ENCODE measurements around the gene TMEM126A. TPM values are rescaled to one million over a fixed set of nuclear protein-coding genes. Genes with fewer than 3 reads are reported as not detected.

The TMEM126A gene
- total and polyA plus RNA-seq, 2 of the 13 experiments (the other 11 are each of a cell fraction or from before 2014, with no cell fraction given), result 59.5 to 66.9 TPM

- TF ChIP-seq DZIP1 (CRISPR knock-in tag; IDR thresholded peaks at IDR 0.05) (peak; percentile 64; the same call in 1 of the 2 replicates), ZNF788 (CRISPR knock-in tag; IDR thresholded peaks at IDR 0.05; ENCODE audit: borderline replicate concordance) (peak; percentile 41; the same call in 1 of the 2 replicates), XRCC5 (optimal IDR thresholded peaks at IDR 0.05; ENCODE audit: low read length) (peak; percentile 1), ZNF232 (CRISPR knock-in tag; IDR thresholded peaks at IDR 0.05; ENCODE audit: borderline replicate concordance) (peak; percentile 59; the same call in 1 of the 2 replicates), TBP (CRISPR knock-in tag; IDR thresholded peaks at IDR 0.05) (0 out of 2 replicates have a peak, but pooled peaks have one; percentile 31), ZKSCAN8 (CRISPR knock-in tag; IDR thresholded peaks at IDR 0.05; ENCODE audit: borderline replicate concordance) (no peak), MED13 (CRISPR knock-in tag; IDR thresholded peaks at IDR 0.05) (no peak), ZNF563 (CRISPR knock-in tag; IDR thresholded peaks at IDR 0.05) (0 out of 2 replicates have a peak, but pooled peaks have one; percentile 20), NCOA1 (CRISPR knock-in tag; IDR thresholded peaks at IDR 0.05) (0 out of 2 replicates have a peak, but pooled peaks have one; percentile 59), CHD4 (IDR thresholded peaks at IDR 0.05; ENCODE audit: borderline replicate concordance, low read length) (no peak), ZNF558 (CRISPR knock-in tag; IDR thresholded peaks at IDR 0.05; ENCODE audit: borderline replicate concordance) (peak; percentile 76), SNAI1 (CRISPR knock-in tag; IDR thresholded peaks at IDR 0.05; ENCODE audit: borderline replicate concordance) (peak; percentile 0; the same call in 1 of the 2 replicates), CCAR2 (optimal IDR thresholded peaks at IDR 0.05; ENCODE audit: low read depth, low read length) (no peak), BRD4 (CRISPR knock-in tag; IDR thresholded peaks at IDR 0.05) (0 out of 2 replicates have a peak, but pooled peaks have one; percentile 30), HNF1B (CRISPR knock-in tag; IDR thresholded peaks at IDR 0.05) (no peak), ZNF619 (CRISPR knock-in tag; IDR thresholded peaks at IDR 0.05) (peak; percentile 2; the same call in 1 of the 2 replicates), ETV5 (CRISPR knock-in tag; IDR thresholded peaks at IDR 0.05; ENCODE audit: borderline replicate concordance) (0 out of 2 replicates have a peak, but pooled peaks have one; percentile 24), RARA (CRISPR knock-in tag; IDR thresholded peaks at IDR 0.05) (no peak), ZNF567 (CRISPR knock-in tag; IDR thresholded peaks at IDR 0.05; ENCODE audit: borderline replicate concordance) (no peak), ZNF747 (CRISPR knock-in tag; IDR thresholded peaks at IDR 0.05; ENCODE audit: borderline replicate concordance) (0 out of 2 replicates have a peak, but pooled peaks have one; percentile 37), CENPBD1 (CRISPR knock-in tag; IDR thresholded peaks at IDR 0.05; ENCODE audit: borderline replicate concordance, low read depth) (no peak), ISX (CRISPR knock-in tag; conservative IDR thresholded peaks at IDR 0.05) (no peak)
Observed at GRCh38 chr11:85663753-85664614, 16.2 kb downstream of the TMEM126A start (continued).

All from HepG2 (cell line).